PC-3 (cell line): Measurements from ENCODE around the gene PXDC1.

Source experiments
- EZH2 ChIP-seq: fragments of 300-600 bp; sonication (generic); IDR thresholded peaks from one replicate; pipeline ENCODE4 v1.6.1; 2017; ENCODE audit warnings: antibody characterized with exemption, mild to moderate bottlenecking, low read length; ENCODE audit not compliant: unreplicated experiment
- EZH2phosphoT487 ChIP-seq: fragments of 300-600 bp; sonication (generic); IDR thresholded peaks from 2 replicates; pipeline ENCODE4 v1.6.1; 2018; ENCODE audit warnings: mild to moderate bottlenecking, antibody characterized with exemption, low read length, borderline replicate concordance
- TF ChIP-seq, protein P1 (sequence below): fragments of 300-600 bp; sonication (generic); conservative IDR thresholded peaks from 2 replicates; pipeline ENCODE4 v1.5.1; 2017; ENCODE audit warnings: antibody characterized with exemption, low read depth, mild to moderate bottlenecking, low read length

DNA sequence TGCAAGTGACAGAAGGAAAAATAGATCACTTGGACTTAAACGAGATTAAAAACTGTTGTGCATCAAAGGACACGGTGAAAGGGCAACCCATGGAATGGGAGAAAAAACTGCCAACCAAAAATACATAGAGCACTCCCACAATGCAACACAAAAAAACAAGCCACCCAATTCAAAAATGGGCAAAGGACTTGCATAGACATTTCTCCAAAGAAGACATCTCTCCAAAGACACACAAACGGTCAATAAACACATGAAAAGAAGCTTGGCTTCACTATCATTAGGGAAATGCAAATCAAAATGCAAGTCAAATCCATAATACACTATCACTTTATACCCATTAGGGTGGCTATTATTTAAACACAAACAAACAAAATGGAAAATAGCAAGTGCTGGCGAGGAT, 45.0 kb downstream of the PXDC1 start:
- TF ChIP-seq, protein P1, sequence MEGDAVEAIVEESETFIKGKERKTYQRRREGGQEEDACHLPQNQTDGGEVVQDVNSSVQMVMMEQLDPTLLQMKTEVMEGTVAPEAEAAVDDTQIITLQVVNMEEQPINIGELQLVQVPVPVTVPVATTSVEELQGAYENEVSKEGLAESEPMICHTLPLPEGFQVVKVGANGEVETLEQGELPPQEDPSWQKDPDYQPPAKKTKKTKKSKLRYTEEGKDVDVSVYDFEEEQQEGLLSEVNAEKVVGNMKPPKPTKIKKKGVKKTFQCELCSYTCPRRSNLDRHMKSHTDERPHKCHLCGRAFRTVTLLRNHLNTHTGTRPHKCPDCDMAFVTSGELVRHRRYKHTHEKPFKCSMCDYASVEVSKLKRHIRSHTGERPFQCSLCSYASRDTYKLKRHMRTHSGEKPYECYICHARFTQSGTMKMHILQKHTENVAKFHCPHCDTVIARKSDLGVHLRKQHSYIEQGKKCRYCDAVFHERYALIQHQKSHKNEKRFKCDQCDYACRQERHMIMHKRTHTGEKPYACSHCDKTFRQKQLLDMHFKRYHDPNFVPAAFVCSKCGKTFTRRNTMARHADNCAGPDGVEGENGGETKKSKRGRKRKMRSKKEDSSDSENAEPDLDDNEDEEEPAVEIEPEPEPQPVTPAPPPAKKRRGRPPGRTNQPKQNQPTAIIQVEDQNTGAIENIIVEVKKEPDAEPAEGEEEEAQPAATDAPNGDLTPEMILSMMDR = no peak
- TF ChIP-seq EZH2 (no peak), EZH2phosphoT487 (no peak)
